A172 (cell line): Measurements from ENCODE around the gene RPL13. TPM values are rescaled to one million over a fixed set of nuclear protein-coding genes. Genes with fewer than 3 reads are reported as not detected.
A peak's percentile ranks its signal among the peaks of the same experiment; 100 is the strongest.
"Not testable (repeated sequence)": the region's sequence is repeated elsewhere in the genome, so short reads cannot be mapped to it uniquely, and the experiment has no call there.

Experiments used
- DNase-seq: peaks from one replicate; pipeline ENCODE4 v3.0.0-alpha.2; 2015; ENCODE audit warnings: low spot score
- total RNA-seq: library from RNA; depleted of rRNA; stranded (reverse); fragments of >200 nt; shearing (Covaris generic); gene quantifications from 2 replicates; pipeline ENCODE4 v1.2.3, GENCODE V29; 2014

Gene RPL13
- total RNA-seq, 1 experiment from 2014 or later, result 5,553 TPM

DNA sequence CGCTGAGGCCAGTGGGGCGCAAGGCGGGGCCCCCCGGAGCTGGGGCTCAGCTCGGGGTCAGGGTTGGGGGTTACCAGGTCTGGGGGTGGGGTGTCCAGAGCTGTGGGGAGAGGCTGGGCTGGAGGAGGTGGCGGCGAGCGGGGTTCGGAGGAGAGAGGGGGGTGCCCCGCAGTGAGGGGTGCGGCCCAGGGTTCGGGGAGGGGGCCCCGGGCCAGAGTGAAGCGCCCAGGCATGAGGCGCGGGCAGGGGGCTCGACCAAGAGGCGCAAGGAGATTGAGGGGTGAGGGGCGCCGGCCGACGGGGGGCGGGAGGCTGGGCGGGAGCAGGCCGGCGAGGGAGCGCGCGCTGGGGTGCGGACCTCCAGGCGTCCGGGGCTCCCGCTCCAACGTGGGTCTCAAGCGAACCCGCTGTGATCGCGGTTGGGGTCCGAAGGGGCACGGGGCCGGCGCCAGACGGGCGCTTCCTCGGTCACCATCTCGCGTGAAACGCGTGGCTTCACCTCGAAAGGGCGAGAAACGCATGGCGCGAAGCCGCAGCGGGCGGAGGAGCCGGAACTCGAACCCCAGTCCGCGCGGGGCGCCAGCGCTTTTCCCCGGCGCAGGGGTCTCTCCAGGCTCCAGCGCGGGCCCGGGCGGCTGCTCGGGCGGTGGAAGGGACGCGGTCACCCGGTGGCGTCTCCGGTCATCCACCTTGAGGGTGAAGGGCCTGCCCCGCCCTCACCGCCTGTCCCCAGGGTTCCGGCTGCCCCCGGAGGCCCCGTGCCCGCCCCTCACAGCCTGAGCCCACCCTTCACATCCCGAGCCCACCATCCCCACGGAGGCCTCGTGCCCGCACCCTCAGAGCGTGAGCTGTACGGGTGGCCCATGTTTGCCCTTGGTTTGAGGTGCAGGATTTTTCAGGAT is 15.9 kb downstream of the RPL13 start:
- no peak for DNase-seq

DNA sequence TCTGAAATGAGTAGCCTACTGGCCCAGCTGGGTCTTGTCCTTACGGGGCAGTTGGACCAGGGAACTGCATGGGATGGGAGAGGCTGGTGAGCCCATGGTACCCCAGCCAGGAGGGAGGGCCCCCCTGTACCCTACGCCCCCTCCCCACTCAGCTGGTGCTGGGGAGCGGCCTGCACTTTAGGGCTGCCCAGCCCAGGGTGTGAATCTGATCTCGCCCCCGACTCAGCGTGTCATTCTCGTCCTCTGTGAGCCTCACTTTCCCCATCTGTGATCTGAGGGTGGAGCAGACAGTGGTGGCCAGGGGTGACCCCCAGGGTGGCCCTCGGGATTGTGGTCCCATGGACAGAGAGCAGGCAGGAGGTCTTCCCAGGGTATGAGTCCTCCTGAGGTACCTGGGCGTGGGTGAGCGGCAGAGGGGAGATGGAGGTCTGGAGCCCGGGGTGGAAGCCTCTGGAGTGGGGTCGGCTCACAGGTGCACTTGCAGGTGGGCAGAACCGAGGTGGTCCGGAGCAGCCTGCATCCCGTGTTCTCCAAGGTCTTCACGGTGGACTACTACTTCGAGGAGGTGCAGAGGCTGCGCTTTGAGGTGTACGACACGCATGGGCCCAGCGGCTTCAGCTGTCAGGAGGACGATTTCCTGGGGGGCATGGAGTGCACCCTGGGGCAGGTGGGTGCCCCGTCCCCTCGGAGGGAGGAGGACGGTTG is 16.7 kb downstream of the RPL13 start:
- DNase-seq, result no peak

DNA sequence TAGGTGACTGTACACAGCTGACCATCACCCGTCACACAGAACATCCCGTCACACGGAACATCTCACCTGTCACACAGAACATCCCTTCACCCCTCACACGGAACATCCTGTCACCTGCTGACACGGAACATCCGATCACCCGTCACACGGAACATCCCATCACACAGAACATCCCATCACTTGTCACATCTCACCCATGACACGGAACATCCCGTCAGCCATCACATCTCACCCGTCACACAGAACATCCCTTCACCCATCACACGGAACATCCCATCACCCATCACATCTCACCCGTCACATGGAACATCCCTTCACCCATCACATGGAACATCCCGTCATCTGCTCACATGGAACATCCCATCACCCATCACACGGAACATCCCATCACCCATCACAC is 18.9 kb downstream of the RPL13 start:
- DNase-seq, result no peak

DNA sequence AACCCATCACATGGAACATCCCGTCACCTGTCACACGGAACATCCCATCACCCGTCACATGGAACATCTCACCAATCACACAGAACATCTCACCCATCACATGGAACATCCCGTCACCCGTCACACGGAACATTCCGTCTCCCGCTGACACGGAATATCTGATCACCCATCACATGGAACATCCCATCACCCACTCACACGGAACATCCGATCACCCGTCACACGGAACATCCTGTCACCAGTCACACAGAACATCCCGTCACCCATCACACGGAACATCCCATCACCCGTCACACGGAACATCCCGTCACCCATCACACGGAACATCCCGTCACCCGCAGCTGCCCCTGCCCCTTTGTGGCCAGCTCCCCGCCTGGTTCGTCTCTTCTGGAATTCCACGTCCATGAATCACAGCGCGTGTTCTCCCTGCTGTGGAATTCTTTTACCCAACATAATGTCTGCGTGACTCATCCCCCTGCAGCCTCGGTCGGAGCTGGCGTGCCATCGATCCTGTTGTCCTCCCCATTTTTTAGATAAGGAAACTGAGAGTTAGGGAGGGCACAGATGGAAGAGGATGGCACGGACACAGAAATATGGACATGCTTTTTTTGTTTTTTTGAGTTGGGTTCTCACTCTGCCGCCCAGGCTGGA is 20.7 kb downstream of the RPL13 start:
- DNase-seq, result peak; percentile 98

DNA sequence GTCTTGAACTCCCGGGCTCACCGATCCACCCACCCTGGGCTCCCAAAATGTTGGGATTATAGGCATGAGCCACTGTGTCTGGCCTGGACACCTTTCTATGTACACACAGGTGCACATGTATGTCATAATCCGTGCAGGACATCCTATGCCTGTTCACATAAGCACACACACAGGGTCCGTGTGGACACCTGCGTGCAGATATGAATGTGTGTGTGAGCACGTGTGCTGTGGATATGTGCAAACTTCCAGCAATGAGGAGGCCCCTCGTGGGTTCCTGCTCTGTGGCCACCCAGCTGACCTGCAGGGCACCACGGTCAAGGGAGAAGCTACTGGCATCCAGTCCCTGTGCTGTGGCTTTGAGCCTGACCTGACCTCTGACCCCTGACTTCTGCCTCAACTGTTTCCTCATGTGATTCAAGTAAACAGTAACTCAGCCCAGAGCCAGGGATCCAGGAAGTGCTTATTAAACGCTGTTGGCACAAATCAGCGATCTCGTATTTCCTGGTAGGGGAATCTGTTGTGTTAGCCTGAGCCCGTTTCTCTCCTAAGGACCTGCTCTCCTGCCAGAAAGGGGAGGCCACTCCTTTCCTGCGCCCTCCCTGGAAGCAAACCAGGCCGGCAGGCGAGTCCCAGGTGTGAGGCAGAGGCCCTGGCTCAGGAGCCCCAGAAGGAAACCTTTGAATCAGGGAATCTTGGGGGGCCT is 21.5 kb downstream of the RPL13 start:
- DNase-seq, result peak; percentile 74

DNA sequence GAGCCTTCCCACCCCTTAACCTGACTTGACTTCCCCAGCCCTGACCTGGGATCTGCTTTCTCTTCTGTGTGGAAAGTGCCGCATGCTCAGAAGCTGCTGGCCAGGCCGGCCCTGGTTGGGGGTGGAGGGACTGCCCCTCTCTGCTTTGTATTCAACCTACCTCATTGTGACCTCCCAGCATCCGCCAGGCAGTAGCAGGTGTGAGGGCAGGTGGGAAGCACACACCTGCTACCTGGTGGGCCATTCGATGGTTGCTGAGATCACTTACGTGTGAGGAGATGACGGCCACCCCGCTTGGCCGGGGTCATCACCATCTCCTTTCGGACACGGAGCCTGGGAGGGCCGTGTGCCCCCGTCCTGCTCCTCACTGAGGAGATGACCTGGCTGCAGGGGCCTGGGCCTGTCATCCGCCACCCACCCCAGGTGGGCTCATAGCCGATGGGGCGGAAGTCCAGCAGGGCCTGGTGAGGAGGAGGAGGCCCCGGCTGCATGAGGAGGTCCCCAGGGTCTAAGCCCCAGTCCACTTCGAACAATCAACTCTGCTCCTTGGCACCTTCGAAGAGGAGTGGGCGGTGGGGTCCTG is 22.2 kb downstream of the RPL13 start:
- DNase-seq, result no peak

DNA sequence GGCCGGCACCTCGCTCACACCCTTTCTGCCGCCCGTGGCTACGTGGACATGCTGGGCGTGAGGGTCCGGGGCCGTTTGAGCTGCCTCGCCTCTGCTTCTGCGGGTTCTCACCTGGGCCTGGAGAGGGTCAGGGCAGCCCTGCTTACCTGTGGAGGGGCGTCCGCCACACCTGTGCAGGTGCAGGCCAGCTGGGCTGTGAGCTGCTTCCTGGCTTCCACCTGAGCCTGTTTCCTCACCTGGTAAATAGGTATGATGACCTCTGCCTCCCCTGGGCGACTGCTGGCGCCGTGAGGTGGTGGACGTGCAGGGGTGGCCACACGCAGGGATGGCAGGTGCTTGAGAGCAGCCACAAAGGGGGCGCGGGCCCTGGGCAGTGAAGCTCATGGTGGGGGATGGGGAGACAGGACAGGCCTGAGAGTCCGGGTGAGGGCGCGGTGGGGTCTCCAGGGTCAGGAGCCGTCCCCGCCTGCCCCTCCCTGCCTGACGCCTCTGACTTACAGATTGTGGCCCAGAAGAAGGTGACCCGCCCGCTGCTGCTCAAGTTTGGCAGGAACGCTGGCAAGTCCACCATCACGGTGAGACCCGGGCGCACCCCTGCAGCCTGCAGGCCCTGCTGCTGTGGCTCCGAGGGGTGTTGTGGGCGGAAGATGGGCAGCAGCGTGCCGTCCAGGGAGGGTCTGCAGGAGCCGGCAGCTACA is 22.9 kb downstream of the RPL13 start:
- no peak for DNase-seq

DNA sequence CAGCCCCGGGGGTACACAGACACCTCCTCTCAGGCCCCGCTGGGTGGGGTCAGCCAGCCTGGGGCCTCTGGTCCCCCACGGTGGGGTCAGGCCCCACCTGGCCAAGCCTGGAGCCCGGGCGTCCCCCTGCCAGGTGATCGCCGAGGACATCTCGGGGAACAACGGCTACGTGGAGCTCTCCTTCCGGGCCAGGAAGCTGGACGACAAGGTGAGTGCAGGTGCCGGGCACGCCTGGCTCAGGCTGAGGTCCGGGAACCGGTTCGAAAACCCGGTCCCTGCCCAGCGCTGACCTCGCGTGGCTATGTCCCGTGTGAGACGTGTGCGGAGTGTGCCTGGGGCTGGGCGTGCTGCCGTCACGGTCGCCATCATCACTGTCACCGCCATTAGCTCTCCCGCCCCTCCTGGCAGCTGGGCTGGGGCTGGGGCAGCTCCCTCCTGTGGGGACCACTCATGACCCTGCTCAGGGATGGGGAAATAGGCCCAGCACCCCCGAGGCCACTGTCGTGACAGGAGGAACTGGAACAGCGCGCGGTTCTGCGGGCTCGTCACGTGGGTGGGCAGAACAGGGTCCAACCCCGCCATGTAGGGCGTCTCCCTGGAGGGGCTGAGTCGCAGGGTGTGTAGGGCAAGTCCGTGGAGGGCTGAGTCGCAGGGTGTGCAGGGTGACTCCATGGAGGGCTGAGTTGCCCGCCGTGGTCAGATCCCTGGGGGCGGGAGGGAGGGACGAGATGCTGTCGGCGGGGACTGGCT is 23.6 kb downstream of the RPL13 start:
- peak; percentile 15 for DNase-seq

DNA sequence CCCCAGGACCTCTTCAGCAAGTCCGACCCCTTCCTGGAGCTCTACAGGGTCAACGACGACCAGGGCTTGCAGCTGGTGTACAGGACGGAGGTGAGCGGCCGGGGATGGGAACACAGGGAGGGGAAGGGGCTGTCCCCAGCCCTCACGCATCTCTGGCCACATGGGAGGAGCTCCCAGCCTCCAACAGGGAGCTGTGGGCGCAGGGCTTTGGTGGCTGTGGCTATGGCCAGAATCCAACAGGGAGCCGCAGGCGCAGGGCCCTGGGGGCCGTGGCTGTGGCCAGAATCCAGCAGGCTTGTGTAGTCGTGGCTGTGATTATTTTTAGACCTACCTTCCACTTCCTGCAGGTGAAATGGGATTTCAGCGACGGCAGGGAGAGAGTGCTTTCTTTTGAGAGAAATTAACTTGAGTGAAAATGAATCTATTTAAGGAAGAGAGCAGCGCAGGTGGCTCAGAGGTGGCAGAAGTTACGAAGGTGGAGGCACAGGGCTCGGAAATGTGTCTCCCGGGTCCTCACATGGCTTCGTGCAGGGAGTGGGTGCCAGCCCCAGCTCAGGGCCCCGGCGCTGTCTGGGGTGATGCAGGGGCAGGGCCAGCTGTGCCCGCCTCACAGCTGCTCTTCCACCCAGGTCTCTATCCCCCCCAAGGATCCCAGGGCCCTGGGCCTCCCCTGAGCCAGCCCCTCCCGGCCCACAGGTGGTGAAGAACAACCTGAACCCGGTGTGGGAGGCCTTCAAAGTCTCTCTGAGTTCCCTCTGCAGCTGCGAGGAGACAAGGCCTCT is 24.5 kb downstream of the RPL13 start:
- DNase-seq, result peak; percentile 59

DNA sequence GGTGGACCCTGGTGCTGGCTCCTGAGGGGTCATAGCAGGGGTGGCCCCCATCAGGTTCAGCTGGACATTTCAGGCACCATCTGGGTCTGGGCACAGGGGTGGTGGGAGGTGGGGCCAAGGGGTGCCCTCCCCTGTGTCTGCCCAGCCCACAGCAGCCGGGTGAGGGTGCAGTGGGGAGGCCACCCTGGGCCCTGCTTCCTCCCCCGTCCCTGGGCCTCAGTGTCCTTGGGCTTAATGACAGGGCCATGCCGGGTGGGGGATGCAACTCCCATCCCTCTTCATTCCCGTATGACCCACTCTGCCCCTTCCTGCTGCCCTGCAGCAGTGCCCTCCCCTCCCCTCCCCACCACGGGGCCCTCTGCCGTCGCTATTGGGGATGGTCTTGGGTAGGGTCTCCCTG is 25.7 kb downstream of the RPL13 start:
- no peak for DNase-seq

DNA sequence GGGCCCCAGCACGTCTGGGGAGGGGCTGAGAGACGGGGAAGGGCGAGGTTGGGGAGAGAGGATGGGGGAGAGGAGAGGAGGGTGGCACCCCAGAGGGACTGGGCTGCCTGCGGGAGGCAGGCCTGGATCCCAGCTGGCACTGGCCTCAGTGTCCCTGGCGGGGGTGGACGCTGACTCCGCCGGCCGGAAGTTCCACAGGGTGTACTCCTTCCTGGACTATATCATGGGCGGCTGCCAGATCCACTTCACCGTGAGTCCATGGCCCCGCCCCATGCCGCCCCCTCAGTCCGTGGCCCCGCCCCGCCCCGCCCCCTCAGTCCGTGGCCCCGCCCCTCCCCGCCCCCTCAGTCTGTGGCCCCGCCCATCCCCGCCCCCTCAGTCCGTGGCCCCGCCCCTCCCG is 26.4 kb downstream of the RPL13 start:
- DNase-seq, result peak; percentile 44

DNA sequence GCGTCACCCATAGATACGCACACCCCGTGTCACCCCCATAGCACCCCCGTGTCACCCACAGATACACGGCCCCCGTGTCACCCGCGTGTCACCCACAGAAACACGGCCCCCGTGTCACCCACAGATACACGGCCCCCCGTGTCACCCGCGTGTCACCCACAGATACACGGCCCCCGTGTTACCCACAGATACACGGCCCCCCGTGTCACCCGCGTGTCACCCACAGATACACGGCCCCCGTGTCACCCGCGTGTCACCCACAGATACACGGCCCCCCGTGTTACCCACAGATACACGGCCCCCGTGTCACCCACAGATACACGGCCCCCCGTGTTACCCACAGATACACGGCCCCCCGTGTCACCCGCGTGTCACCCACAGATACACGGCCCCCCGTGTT is 27.2 kb downstream of the RPL13 start:
- not testable (repeated sequence) for DNase-seq

DNA sequence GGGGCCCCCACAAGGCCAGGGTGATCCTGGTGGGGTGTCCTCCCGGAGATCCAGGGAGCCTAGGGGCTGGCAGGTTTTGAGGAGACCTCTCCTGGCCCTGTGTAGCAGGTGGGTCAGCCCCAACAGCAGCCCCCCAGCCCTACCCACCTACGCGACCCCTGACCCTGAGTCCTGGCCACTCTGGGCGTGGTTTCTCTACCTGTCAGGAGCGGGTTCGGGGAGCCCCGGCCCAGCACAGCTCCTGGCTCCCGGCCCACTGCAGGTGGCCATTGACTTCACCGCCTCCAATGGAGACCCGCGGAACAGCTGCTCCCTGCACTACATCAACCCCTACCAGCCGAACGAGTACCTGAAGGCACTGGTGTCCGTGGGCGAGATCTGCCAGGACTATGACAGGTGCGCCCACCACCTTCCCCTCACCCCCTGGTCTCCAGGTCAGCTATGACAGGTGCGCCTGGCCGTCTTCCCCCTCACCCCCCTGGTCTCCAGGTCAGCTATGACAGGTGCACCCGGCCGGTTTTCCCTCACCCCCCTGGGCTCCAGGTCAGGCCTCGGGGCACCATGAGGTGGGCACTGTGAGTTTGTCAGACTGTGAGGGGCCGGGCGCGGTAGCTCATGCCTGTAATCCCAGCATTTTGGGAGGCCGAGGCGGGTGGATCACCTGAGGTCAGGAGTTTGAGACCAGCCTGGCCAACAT is 28.1 kb downstream of the RPL13 start:
- DNase-seq, result no peak

DNA sequence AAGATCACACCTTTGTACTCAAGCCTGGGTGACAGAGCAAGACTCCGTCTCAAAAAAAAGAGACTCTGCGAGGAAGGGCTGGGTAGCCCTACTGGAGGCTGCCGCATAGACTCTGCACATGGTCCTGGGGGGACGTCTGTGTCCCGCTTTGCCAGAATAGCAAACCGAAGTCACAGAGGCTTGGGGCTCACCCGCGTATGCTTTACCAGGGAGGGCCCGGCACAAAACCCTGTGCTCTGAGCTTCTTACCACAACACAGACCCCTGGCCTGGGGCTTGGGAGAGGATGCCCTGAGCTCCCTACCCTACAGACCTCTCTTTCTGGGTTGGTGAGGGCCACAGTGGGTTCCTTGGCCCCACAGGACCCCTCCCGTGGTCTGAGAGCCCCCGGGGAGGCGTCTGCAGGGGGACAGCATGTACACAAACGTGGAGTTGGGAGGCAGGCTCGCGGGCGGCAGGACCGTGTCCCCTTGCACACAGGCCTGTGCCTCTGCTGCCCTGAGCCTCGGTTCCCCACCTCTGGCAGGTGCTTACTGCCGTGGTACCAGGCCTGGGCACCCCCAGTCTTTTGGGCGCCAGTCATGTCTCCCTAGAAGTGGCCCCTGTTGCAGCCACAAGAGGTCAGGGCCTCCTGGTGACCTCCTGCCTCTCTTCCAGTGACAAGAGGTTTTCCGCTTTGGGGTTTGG is 28.9 kb downstream of the RPL13 start:
- DNase-seq, result no peak

DNA sequence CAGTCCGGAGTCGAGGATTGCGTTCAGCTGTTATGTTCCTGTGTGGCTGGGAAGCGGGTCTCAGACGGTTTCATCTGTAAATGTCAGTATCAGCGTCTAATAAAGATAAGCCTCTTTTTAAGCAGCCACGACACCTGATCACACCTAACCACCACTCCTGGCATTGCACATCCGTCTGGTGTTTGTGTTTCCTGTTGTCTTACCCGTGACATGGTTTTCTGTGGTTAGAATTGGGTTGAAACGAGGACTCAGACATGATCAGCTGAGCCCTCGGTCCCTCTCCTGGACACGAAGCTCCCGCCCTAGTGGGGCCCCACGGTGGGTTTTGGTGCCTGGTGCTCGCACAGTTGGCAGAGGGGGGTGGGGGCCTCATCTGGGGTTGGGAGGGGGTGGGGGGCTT is 33.4 kb downstream of the RPL13 start:
- no peak for DNase-seq

DNA sequence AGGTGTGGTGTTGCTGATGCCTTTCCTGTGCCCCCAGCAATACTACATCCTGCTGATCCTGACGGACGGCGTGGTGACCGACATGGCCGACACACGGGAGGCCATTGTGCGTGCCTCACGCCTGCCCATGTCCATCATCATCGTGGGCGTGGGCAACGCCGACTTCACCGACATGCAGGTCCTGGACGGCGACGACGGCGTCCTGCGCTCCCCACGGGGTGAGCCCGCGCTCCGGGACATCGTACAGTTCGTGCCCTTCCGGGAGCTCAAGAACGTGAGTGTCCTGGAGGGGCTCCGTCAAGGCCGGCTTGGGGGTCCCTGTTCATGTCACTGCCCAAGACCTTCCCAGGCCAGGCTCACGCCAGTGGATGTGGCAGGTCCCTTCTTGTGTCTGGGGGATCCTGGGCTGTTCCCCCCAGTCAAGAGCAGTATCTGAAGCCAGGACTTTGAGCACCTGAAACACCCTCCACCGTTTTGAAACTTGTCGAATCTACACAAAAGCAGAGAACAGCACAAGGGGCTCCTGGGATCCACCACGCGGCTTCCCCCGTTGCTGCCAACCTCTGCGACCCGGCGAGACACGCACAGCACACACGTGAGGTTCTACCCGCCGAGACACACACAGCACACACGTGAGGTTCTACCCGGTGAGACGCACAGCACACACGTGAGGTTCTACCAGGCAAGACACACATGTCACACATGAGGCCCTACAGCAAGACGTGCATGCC is 35.0 kb downstream of the RPL13 start:
- DNase-seq, result no peak

DNA sequence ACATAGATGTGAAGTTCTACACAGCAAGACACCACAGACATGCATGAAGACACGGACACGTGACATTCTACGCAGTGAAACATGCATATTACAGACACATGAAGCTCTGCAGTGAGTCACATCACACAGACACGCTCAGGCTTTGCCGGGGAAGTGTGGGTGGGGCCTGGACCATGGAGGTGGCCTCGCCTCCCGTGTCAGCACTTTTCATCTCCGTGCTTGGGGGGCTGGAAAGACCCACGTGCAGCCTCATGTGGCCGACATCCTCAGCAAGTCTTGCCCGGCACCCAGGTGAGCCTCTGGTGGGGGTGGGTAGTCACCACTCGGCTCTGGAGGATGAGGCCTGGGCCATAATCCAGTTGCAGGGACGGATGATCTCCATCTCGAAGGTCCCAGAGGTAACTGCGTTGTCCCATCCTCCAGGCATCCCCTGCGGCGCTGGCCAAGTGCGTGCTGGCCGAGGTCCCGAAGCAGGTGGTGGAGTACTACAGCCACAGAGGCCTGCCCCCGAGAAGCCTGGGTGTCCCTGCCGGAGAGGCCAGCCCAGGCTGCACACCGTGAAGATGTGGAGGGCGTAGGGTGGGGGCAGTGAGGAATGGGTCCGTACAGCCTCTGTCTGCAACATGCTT is 35.7 kb downstream of the RPL13 start:
- DNase-seq, result no peak
